Stimulated activated memory B cell treated with anti-CD40 and anti-IgM and Interleukin-4, amounts not matched to agents 10 μg/mL and 1 μg/mL and 100 μg/mL, for 72 hours (primary cell): ENCODE results near the gene MACROD2.
"Not testable (repeated sequence)": the region's sequence is repeated elsewhere in the genome, so short reads cannot be mapped to it uniquely, and the experiment has no call there.

Experiments used
- ATAC-seq: fragments of 150-1000 bp; cut with Tn5 transposase; 2 replicates; pipeline ENCODE4 v1.10.0; 2021
- H3K27ac Mint-ChIP-seq: one replicate; pipeline ENCODE4 v1.8.0; 2022; ENCODE audit warnings: mild to moderate bottlenecking, mixed read lengths
- H3K27me3 Mint-ChIP-seq: one replicate; pipeline ENCODE4 v1.8.0; 2022; ENCODE audit warnings: mixed read lengths
- H3K36me3 Mint-ChIP-seq: one replicate; pipeline ENCODE4 v1.8.0; 2022; ENCODE audit warnings: mixed read lengths
- H3K4me1 Mint-ChIP-seq: one replicate; pipeline ENCODE4 v1.8.0; 2022; ENCODE audit warnings: mixed read lengths
- H3K4me3 Mint-ChIP-seq: one replicate; pipeline ENCODE4 v1.8.0; 2022; ENCODE audit warnings: mild to moderate bottlenecking, moderate library complexity, mixed read lengths
- H3K9me3 Mint-ChIP-seq: one replicate; pipeline ENCODE4 v1.8.0; 2022; ENCODE audit warnings: mixed read lengths

Gene MACROD2

GRCh38 chr20:14966203-14966602, 970.9 kb downstream of the MACROD2 start:
- Mint-ChIP-seq H3K4me3 (no peak overlapping the region), H3K9me3 (no peaks in the 10 kb centered on the region), H3K36me3 (no peaks in the 10 kb centered on the region), H3K27ac (no peak overlapping the region), H3K4me1 (no peaks in the 10 kb centered on the region), H3K27me3 (peaks cover 8% of the 10 kb centered on the region)
- no peak for ATAC-seq

DNA sequence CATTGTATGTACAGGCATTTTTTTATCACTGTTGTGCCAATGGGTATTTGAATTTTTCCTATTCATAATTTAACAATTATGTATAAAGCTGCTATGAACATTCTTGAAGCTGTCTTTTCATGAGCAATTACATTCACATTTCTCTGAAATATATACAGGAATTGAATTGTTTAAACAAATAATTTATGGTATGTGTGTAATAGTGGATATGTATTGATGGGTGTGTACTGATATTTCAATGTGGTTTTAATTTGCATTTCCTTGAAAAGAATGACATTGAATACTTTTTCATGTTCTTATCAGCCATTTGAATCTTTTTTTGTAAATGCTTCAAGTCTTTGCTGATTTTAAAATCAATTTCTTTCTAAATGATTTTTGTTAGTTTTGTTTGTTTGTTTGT, 971.5 kb downstream of the MACROD2 start:
- no peak overlapping the region for H3K27ac Mint-ChIP-seq
- peaks cover 6% of the 10 kb centered on the region for H3K27me3 Mint-ChIP-seq
- H3K9me3 Mint-ChIP-seq, result no peaks in the 10 kb centered on the region
- no peak overlapping the region for H3K4me3 Mint-ChIP-seq
- H3K36me3 Mint-ChIP-seq, result no peaks in the 10 kb centered on the region
- ATAC-seq, result no peak
- H3K4me1 Mint-ChIP-seq, result no peaks in the 10 kb centered on the region

GRCh38 chr20:14972256-14972655, 976.9 kb downstream of the MACROD2 start:
- no peak overlapping the region for H3K4me3 Mint-ChIP-seq
- no peaks in the 10 kb centered on the region for H3K4me1 Mint-ChIP-seq
- H3K9me3 Mint-ChIP-seq, result no peaks in the 10 kb centered on the region
- no peak for ATAC-seq
- H3K27me3 Mint-ChIP-seq, result no peaks in the 10 kb centered on the region
- H3K36me3 Mint-ChIP-seq, result no peaks in the 10 kb centered on the region
- no peak overlapping the region for H3K27ac Mint-ChIP-seq

- no peaks in the 10 kb centered on the region for H3K27me3 Mint-ChIP-seq
- H3K36me3 Mint-ChIP-seq, result no peaks in the 10 kb centered on the region
- no peak for ATAC-seq
- no peaks in the 10 kb centered on the region for H3K9me3 Mint-ChIP-seq
- no peak overlapping the region for H3K27ac Mint-ChIP-seq
- H3K4me3 Mint-ChIP-seq, result no peak overlapping the region
- H3K4me1 Mint-ChIP-seq, result no peaks in the 10 kb centered on the region
Observed at GRCh38 chr20:14972690-14973089, 977.4 kb downstream of the MACROD2 start.

DNA sequence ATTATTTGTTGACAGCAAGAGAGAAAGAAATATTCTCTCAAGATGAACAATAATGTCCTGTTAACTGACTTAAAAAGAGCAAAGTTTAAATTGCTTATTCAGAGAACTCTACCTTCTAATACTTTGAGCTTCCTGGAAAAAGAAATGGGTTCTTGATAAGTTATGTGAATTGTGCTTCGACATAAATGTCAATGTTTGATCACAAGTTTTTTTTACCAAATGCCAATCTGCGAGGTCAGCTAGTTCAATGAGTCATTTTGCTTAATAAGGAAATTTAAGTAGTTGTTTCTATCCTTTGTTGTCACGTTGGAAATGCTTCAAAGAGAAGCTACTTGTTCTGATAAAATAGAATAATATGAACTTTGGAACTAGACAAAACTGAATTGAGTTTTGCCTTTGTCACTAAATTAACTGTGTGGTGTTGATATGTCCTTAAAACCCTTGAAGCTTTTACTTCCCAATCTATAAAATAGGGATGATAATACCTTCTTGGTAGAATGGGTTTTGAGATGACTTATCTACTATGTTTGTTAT, 984.2 kb downstream of the MACROD2 start:
- Mint-ChIP-seq H3K4me1 (no peaks in the 10 kb centered on the region), H3K27ac (no peak overlapping the region), H3K27me3 (no peaks in the 10 kb centered on the region), H3K36me3 (no peaks in the 10 kb centered on the region), H3K9me3 (peaks cover 22% of the 10 kb centered on the region), H3K4me3 (no peak overlapping the region)
- ATAC-seq, result no peak

DNA sequence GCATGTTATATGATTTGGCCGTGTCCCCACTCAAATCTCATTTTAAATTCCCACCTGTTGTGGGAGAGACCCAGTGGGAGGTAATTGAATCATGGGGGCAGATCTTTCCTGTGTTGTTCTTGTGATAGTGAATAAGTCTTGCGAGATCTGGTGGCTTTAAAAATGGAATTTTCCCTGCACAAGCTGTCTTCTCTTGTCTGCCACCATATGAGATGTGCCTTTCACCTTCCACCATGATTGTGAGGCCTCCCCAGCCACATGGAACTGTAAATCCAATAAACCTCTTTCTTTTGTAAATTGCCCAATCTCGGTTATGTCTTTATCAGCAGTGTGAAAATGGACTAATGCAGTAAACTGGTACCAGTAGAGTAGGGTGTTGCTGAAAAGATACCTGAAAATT, 986.2 kb downstream of the MACROD2 start:
- ATAC-seq, H3K27ac Mint-ChIP-seq, H3K4me1 Mint-ChIP-seq, H3K27me3 Mint-ChIP-seq, H3K4me3 Mint-ChIP-seq, H3K36me3 Mint-ChIP-seq: not testable (repeated sequence)
- H3K9me3 Mint-ChIP-seq, result peaks cover 23% of the 10 kb centered on the region

DNA sequence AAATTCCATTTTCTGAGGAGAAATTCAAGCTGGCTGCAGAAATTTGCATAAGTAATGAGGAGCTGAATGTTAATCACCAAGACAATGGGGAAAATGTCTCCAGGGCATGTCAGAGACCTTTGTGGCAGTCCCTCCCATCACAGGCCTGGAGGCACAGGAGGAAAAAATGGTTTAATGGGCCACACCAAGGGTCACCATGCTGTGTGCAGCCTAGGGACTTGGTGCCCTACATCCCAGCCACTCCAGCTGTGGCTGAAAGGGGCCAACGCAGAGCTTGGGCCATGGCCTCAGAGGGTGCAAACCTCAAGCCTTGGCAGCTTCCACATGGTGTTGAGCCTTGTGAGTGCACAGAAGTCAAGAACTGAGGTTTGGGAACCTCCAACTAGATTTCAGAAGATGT, 987.0 kb downstream of the MACROD2 start:
- not testable (repeated sequence) for H3K36me3 Mint-ChIP-seq, H3K4me3 Mint-ChIP-seq, H3K27ac Mint-ChIP-seq, H3K4me1 Mint-ChIP-seq, ATAC-seq, H3K27me3 Mint-ChIP-seq
- peaks cover 23% of the 10 kb centered on the region for H3K9me3 Mint-ChIP-seq

DNA sequence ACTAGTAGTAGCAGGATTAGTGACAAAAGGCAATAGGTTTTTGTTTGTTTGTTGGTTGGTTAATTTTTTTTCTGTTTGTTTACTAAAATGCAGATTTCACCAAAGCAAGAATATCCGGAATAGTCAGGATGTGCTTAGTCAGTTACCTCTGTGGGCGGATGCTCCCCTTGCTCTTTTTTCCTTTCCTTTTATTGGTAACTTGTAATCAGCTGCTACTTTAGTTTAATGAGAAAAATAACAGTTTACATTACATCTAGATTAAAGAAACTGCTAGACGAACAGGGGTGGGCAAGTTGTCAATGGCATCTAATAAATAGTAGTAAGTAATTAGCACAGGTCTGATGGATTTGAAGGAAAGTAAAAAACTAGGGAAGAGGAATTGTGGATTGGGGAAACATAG, 989.0 kb downstream of the MACROD2 start:
- no peaks in the 10 kb centered on the region for H3K4me1 Mint-ChIP-seq
- no peak overlapping the region for H3K4me3 Mint-ChIP-seq
- no peak for ATAC-seq
- H3K27me3 Mint-ChIP-seq, result no peaks in the 10 kb centered on the region
- no peaks in the 10 kb centered on the region for H3K36me3 Mint-ChIP-seq
- H3K9me3 Mint-ChIP-seq, result peaks cover 23% of the 10 kb centered on the region
- no peak overlapping the region for H3K27ac Mint-ChIP-seq

DNA sequence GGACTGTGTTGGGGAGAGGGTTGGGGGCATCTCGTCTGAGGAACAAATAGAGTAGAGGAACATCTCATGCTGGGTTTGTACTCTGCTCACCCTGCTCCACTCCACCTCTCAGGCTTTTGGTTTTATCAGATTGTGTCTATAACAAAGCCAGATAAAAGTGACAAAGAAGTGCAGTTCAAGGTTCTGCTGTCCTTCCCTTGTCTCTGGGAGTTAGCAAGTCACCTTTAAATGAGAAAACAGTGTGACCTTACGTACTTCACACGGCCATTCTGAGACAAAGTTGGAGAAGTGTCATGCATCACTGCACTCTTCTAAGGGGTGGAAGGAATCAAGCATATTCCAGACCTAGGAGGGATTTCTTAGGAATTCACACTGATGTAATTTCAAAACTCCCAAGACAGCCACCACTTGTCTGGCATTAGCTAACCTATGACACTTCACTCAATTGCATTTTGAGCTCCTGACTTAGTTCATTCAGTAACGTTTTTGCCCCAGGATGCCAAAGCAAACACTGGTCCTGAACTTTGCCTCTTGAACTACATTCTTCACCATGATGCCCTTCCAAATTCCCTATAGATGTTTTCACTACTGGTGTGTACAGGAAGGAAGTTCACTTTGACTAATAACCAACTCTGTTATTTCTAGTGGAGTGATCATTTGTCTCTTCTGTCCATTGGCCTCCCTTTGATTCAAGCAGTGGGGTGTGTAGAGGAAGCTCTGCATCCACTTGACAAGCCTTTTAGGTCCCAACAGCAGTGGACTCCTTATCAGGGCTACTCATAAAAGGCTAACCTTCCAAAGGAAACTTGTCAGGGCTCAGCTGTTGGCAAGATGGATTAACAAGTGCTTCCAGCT, 989.7 kb downstream of the MACROD2 start:
- peaks cover 23% of the 10 kb centered on the region for H3K9me3 Mint-ChIP-seq
- H3K4me1 Mint-ChIP-seq, result no peaks in the 10 kb centered on the region
- H3K4me3 Mint-ChIP-seq, result no peak overlapping the region
- no peaks in the 10 kb centered on the region for H3K27me3 Mint-ChIP-seq
- H3K27ac Mint-ChIP-seq, result no peak overlapping the region
- H3K36me3 Mint-ChIP-seq, result no peaks in the 10 kb centered on the region
- no peak for ATAC-seq

GRCh38 chr20:14986026-14986655, 990.8 kb downstream of the MACROD2 start:
- Mint-ChIP-seq H3K36me3 (no peaks in the 10 kb centered on the region), H3K4me1 (no peaks in the 10 kb centered on the region), H3K27ac (no peak overlapping the region), H3K27me3 (no peaks in the 10 kb centered on the region), H3K4me3 (no peak overlapping the region), H3K9me3 (peaks cover 23% of the 10 kb centered on the region)
- ATAC-seq, result no peak

GRCh38 chr20:14986656-14987055, 991.3 kb downstream of the MACROD2 start:
- H3K9me3 Mint-ChIP-seq, result peaks cover 18% of the 10 kb centered on the region
- no peak for ATAC-seq
- no peaks in the 10 kb centered on the region for H3K36me3 Mint-ChIP-seq
- no peak overlapping the region for H3K27ac Mint-ChIP-seq
- H3K4me1 Mint-ChIP-seq, result no peaks in the 10 kb centered on the region
- H3K27me3 Mint-ChIP-seq, result peaks cover 2% of the 10 kb centered on the region
- H3K4me3 Mint-ChIP-seq, result no peak overlapping the region

DNA sequence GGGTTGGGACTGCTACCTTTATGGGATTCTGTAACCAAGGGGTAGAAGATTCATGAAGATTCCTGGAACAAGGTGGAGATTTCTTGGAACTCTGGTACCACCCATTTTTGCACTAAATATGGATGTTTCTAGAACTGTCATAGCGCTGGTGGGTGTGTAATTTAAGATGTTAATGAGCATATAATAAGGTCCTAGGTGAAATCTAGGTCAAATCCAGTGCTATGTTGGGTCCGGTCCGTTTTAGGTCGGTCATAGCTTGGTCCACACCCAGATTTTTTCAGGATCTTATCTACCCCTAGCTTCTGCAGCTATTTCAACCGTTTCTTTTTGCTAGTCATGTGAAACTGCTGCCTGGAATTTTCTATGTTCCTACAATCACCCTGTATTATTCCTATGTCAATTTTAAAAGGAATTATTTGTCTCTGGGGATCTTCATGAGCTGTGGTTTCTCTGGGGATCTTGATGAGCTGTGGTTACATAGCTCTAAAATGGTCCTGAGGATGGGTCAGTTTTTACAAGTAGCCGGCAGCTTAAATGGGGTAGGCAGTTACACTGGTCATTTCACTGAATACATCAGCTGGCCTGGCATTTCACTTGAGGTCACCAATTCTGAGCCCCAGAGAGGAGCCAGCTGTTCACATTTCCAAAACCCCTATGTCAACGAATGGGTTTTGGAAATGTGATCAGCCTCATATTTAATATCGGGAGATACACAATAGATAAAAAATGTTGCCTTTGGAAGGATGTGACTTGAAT, 994.4 kb downstream of the MACROD2 start:
- Mint-ChIP-seq H3K36me3 (no peaks in the 10 kb centered on the region), H3K27me3 (peaks cover 8% of the 10 kb centered on the region), H3K27ac (no peak overlapping the region), H3K4me1 (no peaks in the 10 kb centered on the region), H3K9me3 (no peaks in the 10 kb centered on the region), H3K4me3 (no peak overlapping the region)
- ATAC-seq, result no peak

DNA sequence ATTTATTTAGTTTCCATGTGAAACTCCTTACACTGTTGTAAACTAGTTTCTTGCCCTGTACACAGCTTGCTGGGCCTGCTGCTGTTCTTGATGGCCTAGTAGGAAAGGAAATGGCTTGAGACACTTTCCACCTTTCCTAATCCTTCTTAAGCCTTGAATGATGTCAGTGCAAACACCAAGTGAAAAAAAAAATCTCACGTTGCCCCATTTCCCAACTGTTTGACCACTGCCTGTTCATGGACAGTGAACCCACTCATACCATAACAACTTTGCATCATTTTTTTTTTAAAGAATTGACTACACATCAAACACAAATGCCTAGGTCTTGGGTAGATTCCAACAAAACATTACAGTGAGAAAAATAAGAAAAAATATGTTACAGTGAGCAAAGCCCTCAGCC, 995.7 kb downstream of the MACROD2 start:
- H3K4me1 Mint-ChIP-seq, result no peaks in the 10 kb centered on the region
- no peaks in the 10 kb centered on the region for H3K9me3 Mint-ChIP-seq
- H3K27ac Mint-ChIP-seq, result no peak overlapping the region
- no peak for ATAC-seq
- H3K27me3 Mint-ChIP-seq, result peaks cover 8% of the 10 kb centered on the region
- no peaks in the 10 kb centered on the region for H3K36me3 Mint-ChIP-seq
- H3K4me3 Mint-ChIP-seq, result no peak overlapping the region

GRCh38 chr20:14992153-14992552, 996.8 kb downstream of the MACROD2 start:
- no peaks in the 10 kb centered on the region for H3K9me3 Mint-ChIP-seq

DNA sequence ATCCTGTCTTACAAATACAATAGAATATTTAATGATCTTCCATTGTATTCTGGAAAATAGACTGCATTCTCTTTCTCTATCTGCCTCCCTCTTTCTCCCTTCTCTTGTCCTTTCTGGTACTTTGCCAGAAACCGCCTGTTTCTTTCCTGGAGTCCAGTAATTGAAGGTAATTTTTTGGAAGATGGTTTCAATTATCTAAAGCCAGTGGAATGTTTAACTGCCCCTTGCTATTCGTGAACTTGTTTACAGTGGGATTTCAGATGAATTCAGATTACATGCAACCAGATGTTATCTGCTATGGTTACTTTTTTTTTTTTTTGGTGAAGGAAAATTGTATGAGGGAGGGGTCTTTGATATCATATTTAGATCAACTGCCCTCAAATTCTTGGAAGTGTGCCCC, 997.6 kb downstream of the MACROD2 start:
- Mint-ChIP-seq H3K9me3 (no peaks in the 10 kb centered on the region), H3K27ac (no peak overlapping the region), H3K4me1 (no peaks in the 10 kb centered on the region), H3K4me3 (no peak overlapping the region), H3K27me3 (peaks cover 8% of the 10 kb centered on the region), H3K36me3 (no peaks in the 10 kb centered on the region)
- no peak for ATAC-seq

More at GRCh38 chr20:14992153-14992552, 996.8 kb downstream of the MACROD2 start:
- H3K4me3 Mint-ChIP-seq, result no peak overlapping the region
- no peaks in the 10 kb centered on the region for H3K4me1 Mint-ChIP-seq
- ATAC-seq, result no peak
- H3K36me3 Mint-ChIP-seq, result no peaks in the 10 kb centered on the region
- H3K27ac Mint-ChIP-seq, result no peak overlapping the region
- H3K27me3 Mint-ChIP-seq, result peaks cover 8% of the 10 kb centered on the region
